HL-60 (cell line): ENCODE results near the gene DAND5.

ENCODE experiments used
- CTCF ChIP-seq: IDR thresholded peaks from one replicate; pipeline ENCODE4 v1.5.1; 2011; ENCODE audit warnings: low read length, control low read depth, inconsistent platforms; ENCODE audit not compliant: insufficient read depth
- POLR2AphosphoS5 ChIP-seq: IDR thresholded peaks from 2 replicates; pipeline ENCODE4 v1.6.1; 2012; ENCODE audit warnings: low read depth

- TF ChIP-seq CTCF (no peak), POLR2AphosphoS5 (no peak)
Observed at GRCh38 chr19:13012690-13013608, 43.6 kb downstream of the DAND5 start.
